BLaER1 (cell line): Measurements from ENCODE around the gene OSBPL10.
"Not testable (repeated sequence)": the region's sequence is repeated elsewhere in the genome, so short reads cannot be mapped to it uniquely, and the experiment has no call there.

Source experiments
- H3K27ac ChIP-seq: shearing (Covaris generic); formaldehyde crosslinking; 2 replicates; pipeline ENCODE4 v1.8.1; 2022
- H3K27me3 ChIP-seq: shearing (Covaris generic); formaldehyde crosslinking; 2 replicates; pipeline ENCODE4 v1.8.1; 2022
- H3K36me3 ChIP-seq: shearing (Covaris generic); formaldehyde crosslinking; 2 replicates; pipeline ENCODE4 v1.8.1; 2022
- H3K4me1 ChIP-seq: shearing (Covaris generic); formaldehyde crosslinking; 2 replicates; pipeline ENCODE4 v1.8.1; 2022
- H3K4me2 ChIP-seq: shearing (Covaris generic); formaldehyde crosslinking; 2 replicates; pipeline ENCODE4 v1.8.1; 2022
- H3K4me3 ChIP-seq: shearing (Covaris generic); formaldehyde crosslinking; 2 replicates; pipeline ENCODE4 v1.8.1; 2022
- H3K9ac ChIP-seq: shearing (Covaris generic); formaldehyde crosslinking; 2 replicates; pipeline ENCODE4 v1.8.1; 2022
- H3K9me3 ChIP-seq: shearing (Covaris generic); formaldehyde crosslinking; 2 replicates; pipeline ENCODE4 v1.8.1; 2022
- H4K20me1 ChIP-seq: shearing (Covaris generic); formaldehyde crosslinking; 2 replicates; pipeline ENCODE4 v1.8.1; 2022
- Cebpa-rat ChIP-seq: shearing (Covaris generic); IDR thresholded peaks from 2 replicates; pipeline ENCODE4 v1.8.1; 2022

Gene OSBPL10

GRCh38 chr3:31868236-31868635, 112.8 kb downstream of the OSBPL10 start:
- Histone ChIP-seq H3K4me2 (no peak overlapping the region), H4K20me1 (no peaks in the 10 kb centered on the region), H3K4me1 (no peaks in the 10 kb centered on the region), H3K27me3 (no peaks in the 10 kb centered on the region), H3K4me3 (no peak overlapping the region), H3K9me3 (peaks cover 6% of the 10 kb centered on the region; the same call in 1 of the 2 replicates), H3K36me3 (no peaks in the 10 kb centered on the region), H3K9ac (no peak overlapping the region), H3K27ac (no peak overlapping the region)
- no peak for TF ChIP-seq Cebpa-rat

DNA sequence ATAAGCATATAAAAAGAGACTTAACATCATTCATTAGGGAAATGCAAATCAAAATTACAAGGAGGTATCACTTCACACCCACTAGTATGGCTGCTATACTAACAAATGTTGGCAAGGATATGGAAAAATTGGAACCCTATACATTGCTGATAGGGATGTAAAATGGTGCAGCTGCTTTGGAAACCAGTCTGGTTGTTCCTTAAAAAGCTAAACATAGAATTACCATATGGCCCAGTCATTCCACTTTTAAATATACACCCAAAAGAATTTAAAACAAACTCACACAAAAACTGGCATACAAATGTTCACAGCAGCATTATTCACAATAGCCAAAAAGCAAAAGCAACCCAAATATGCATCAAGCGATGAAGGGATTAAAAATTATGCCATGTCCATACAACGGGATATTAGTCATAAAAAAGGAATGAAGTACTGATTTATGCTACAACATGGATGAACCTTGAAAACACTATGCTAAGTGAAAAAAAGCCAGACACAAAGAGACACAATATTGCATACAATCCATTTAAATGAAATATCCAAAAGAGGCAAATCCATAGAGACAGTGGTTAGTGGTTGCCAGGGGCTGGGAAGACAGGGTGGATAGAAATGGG, 118.3 kb downstream of the OSBPL10 start:
- Histone ChIP-seq H4K20me1 (no peaks in the 10 kb centered on the region), H3K27ac (no peak overlapping the region), H3K27me3 (no peaks in the 10 kb centered on the region), H3K4me3 (no peak overlapping the region), H3K9me3 (no peaks in the 10 kb centered on the region), H3K9ac (no peak overlapping the region), H3K36me3 (no peaks in the 10 kb centered on the region), H3K4me1 (no peaks in the 10 kb centered on the region), H3K4me2 (no peak overlapping the region)
- no peak for TF ChIP-seq Cebpa-rat

- Histone ChIP-seq H3K4me1 (no peaks in the 10 kb centered on the region), H3K4me2 (no peak overlapping the region), H3K36me3 (no peaks in the 10 kb centered on the region), H3K27me3 (no peaks in the 10 kb centered on the region), H3K9me3 (no peaks in the 10 kb centered on the region), H3K27ac (no peak overlapping the region), H3K9ac (no peak overlapping the region), H4K20me1 (no peaks in the 10 kb centered on the region), H3K4me3 (no peak overlapping the region)
- no peak for TF ChIP-seq Cebpa-rat
Observed at GRCh38 chr3:31861826-31862225, 119.2 kb downstream of the OSBPL10 start.

- H4K20me1 ChIP-seq, H3K9ac ChIP-seq, H3K4me2 ChIP-seq, H3K36me3 ChIP-seq, H3K4me1 ChIP-seq, H3K27me3 ChIP-seq, H3K9me3 ChIP-seq, H3K4me3 ChIP-seq, H3K27ac ChIP-seq: not testable (repeated sequence)
Observed at GRCh38 chr3:31860642-31861041, 120.4 kb downstream of the OSBPL10 start.

DNA sequence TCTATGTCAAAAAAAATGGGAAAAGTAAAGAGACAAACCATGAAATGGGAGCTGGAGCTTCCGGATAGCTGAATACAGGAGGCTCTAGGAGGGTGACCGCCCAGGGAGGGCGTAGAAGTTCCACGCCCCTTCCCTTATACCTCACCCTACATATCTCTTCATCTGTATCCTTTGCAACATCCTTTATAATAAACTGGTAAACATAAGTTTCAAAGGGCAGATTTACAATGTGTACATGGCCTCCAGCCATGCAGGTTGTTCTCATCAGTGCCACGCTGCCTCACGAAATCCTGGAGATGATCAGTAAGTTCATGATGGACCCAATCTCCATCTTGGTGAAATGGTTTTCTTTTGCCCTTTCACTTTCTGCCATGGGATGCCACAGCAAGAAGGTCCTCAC, 121.8 kb downstream of the OSBPL10 start:
- Histone ChIP-seq H3K36me3 (no peaks in the 10 kb centered on the region), H3K4me1 (no peaks in the 10 kb centered on the region), H3K27me3 (no peaks in the 10 kb centered on the region), H4K20me1 (no peaks in the 10 kb centered on the region), H3K4me2 (no peak overlapping the region), H3K9ac (no peak overlapping the region), H3K4me3 (no peak overlapping the region), H3K27ac (no peak overlapping the region), H3K9me3 (no peaks in the 10 kb centered on the region)
- no peak for TF ChIP-seq Cebpa-rat

DNA sequence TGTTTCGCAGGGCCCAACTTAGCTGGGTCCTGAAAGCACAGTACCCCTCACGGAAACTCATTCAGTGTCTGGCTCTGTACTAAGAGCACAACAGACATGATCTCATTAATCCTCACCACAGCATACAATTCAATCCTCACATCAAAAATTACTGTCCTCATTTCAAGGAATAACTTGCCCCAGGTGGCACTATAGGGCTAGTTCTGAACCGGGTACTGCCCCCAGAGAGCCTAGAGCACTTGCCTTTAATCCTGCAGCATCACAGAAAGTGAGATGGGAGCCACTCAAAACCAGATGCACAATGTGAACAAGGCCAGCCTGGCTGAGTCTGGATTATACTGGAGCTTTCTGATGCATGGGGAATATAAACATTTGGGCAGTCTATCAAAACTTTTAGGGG, 122.6 kb downstream of the OSBPL10 start:
- Histone ChIP-seq H3K9ac (no peak overlapping the region), H3K27me3 (no peaks in the 10 kb centered on the region), H3K36me3 (no peaks in the 10 kb centered on the region), H3K27ac (no peak overlapping the region), H3K9me3 (no peaks in the 10 kb centered on the region), H3K4me3 (no peak overlapping the region), H4K20me1 (no peaks in the 10 kb centered on the region), H3K4me1 (peaks cover 7% of the 10 kb centered on the region), H3K4me2 (no peak overlapping the region)
- no peak for TF ChIP-seq Cebpa-rat

- H3K9ac ChIP-seq, result no peak overlapping the region
- H3K36me3 ChIP-seq, result no peaks in the 10 kb centered on the region
- peak overlapping the region; percentile 17 for H3K4me2 ChIP-seq
- no peaks in the 10 kb centered on the region for H3K9me3 ChIP-seq
- no peak overlapping the region for H3K4me3 ChIP-seq
- no peaks in the 10 kb centered on the region for H3K27me3 ChIP-seq
- TF ChIP-seq Cebpa-rat, result no peak
- peaks cover 24% of the 10 kb centered on the region for H3K4me1 ChIP-seq
- H4K20me1 ChIP-seq, result no peaks in the 10 kb centered on the region
- H3K27ac ChIP-seq, result no peak overlapping the region
Observed at GRCh38 chr3:31853580-31853979, 127.5 kb downstream of the OSBPL10 start.

DNA sequence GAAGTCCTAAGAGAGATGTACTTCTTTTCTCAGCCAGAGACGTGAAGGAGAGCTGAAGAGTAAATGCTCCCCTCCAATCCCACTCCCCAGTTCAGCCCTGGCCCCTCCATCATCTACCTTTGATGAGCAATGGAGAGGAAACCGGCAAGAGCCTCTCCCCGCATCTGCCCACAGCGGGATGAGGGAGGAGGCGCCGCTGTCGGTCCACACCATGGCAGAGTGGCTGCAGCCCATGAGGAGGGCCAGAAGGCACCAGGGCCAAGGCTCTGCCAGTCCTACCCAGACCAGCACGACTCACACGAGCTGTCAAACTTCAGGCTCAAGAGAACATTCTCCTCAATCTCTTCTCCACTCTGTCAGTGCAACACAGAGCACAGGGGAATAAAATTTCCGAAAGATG, 129.8 kb downstream of the OSBPL10 start:
- Histone ChIP-seq H3K4me2 (peak overlapping the region; percentile 38), H4K20me1 (no peaks in the 10 kb centered on the region), H3K36me3 (no peaks in the 10 kb centered on the region), H3K9ac (no peak overlapping the region), H3K9me3 (no peaks in the 10 kb centered on the region), H3K27me3 (no peaks in the 10 kb centered on the region), H3K4me1 (peaks cover 24% of the 10 kb centered on the region), H3K4me3 (no peak overlapping the region), H3K27ac (no peak overlapping the region)
- no peak for TF ChIP-seq Cebpa-rat

GRCh38 chr3:31848911-31849310, 132.2 kb downstream of the OSBPL10 start:
- Histone ChIP-seq H3K4me1 (peaks cover 22% of the 10 kb centered on the region), H3K27ac (no peak overlapping the region), H3K9ac (no peak overlapping the region), H3K4me2 (no peak overlapping the region), H4K20me1 (no peaks in the 10 kb centered on the region), H3K9me3 (no peaks in the 10 kb centered on the region), H3K36me3 (no peaks in the 10 kb centered on the region), H3K4me3 (no peak overlapping the region), H3K27me3 (no peaks in the 10 kb centered on the region)
- no peak for TF ChIP-seq Cebpa-rat

DNA sequence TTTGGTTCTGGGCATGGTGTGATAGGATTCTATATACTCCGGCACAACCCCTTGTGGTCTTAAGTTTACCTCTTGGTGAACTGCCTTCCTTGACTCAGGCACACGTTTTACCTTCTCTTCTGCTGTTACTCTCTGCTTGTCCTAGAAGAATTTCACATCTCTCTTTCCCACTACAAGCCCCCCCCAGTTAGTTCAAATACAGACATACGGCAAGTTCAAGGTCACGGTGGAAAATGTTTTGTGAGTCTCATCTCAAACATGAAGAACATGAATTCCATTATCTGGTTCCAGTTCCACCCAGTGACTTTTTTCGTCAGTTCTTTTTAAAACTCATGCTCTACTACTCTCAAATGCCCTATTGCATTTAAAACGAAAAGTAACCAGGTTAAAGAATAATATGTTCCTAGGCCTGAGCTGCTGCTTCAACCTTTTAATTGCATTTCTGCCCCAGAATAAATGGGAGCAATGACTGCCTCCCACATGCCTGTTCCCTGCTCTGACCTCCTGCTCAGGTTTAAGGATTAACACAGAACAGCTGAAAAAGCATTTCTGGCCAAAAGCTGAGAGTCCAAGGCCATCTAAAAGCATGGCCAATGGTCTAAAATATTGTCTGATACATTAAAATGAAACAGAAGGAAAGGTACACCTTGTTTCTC, 132.8 kb downstream of the OSBPL10 start:
- H3K9ac ChIP-seq, result no peak overlapping the region
- H3K4me3 ChIP-seq, result no peak overlapping the region
- H3K36me3 ChIP-seq, result no peaks in the 10 kb centered on the region
- H4K20me1 ChIP-seq, result no peaks in the 10 kb centered on the region
- TF ChIP-seq Cebpa-rat, result no peak
- H3K27ac ChIP-seq, result no peak overlapping the region
- no peaks in the 10 kb centered on the region for H3K27me3 ChIP-seq
- no peak overlapping the region for H3K4me2 ChIP-seq
- peaks cover 16% of the 10 kb centered on the region for H3K4me1 ChIP-seq
- H3K9me3 ChIP-seq, result no peaks in the 10 kb centered on the region

GRCh38 chr3:31847760-31848159, 133.3 kb downstream of the OSBPL10 start:
- Histone ChIP-seq H3K4me2 (no peak overlapping the region), H3K4me3 (no peak overlapping the region), H4K20me1 (no peaks in the 10 kb centered on the region), H3K9ac (no peak overlapping the region), H3K27me3 (no peaks in the 10 kb centered on the region), H3K9me3 (no peaks in the 10 kb centered on the region), H3K4me1 (peaks cover 12% of the 10 kb centered on the region), H3K27ac (no peak overlapping the region), H3K36me3 (no peaks in the 10 kb centered on the region)
- TF ChIP-seq Cebpa-rat, result no peak
